A549 (cell line): Measurements from ENCODE around the gene FRMD1. TPM values are rescaled to one million over a fixed set of nuclear protein-coding genes. Genes with fewer than 3 reads are reported as not detected.

Source experiments
- ATAC-seq, 2 experiments: fragments of 200-7000 bp in 1 of 2; fragments of >200 bp in 1 of 2; cut with Nextera tagmentation in 1 of 2; cut with Tn5 transposase in 1 of 2; 3 replicates each; pipeline versions ENCODE4 v1.8.0 to v1.9.1; 2018 to 2020; ENCODE audit warnings: mild to moderate bottlenecking in 1 of 2, moderate library complexity in 1 of 2
- CTCF ChIA-PET: fragments of 300-600 bp; sonication (Branson Sonifier 250); formaldehyde crosslinking; extraction: SDS; loops from one replicate; lab custom pipeline; 2021; ENCODE audit warnings: antibody characterized with exemption, inconsistent platforms; lab: Yijun Ruan, JAX
- POLR2A ChIA-PET: fragments of 350-600 bp; formaldehyde crosslinking; extraction: SDS; loops from one replicate; lab custom pipeline; 2021; ENCODE audit warnings: antibody characterized with exemption, inconsistent platforms; lab: Yijun Ruan, JAX
- DNase-seq, 2 experiments: peaks; one replicate each; pipeline versions ENCODE4 v3.0.0 to v3.0.0-alpha.2; 2011 to 2016; ENCODE audit warnings: low read depth in 1 of 2, low spot score in 1 of 2
- FAIRE-seq: peaks from 2 replicates; lab custom pipeline; 2011; peaks lifted over from hg19 to GRCh38; lab: Jason Lieb, UNC
- H3K27ac ChIP-seq, 2 experiments: fragments of >200 bp; sonication (Bioruptor Twin); formaldehyde crosslinking; 3 replicates each; pipeline ENCODE4 v1.5.1; 2016 to 2017
- H3K4me1 ChIP-seq: fragments of >200 bp; sonication (Bioruptor Twin); formaldehyde crosslinking; 3 replicates; pipeline ENCODE4 v1.6.1; 2016
- H3K4me2 ChIP-seq: fragments of >200 bp; sonication (Bioruptor Twin); formaldehyde crosslinking; 3 replicates; pipeline ENCODE4 v1.6.1; 2016
- H3K4me3 ChIP-seq: fragments of >200 bp; sonication (Bioruptor Twin); formaldehyde crosslinking; 3 replicates; pipeline ENCODE4 v1.5.1; 2016
- H3K9me3 ChIP-seq: fragments of >200 bp; sonication (Bioruptor Twin); formaldehyde crosslinking; 3 replicates; pipeline ENCODE4 v1.6.1; 2016
- BCL3 ChIP-seq: fragments of >200 bp; sonication (Bioruptor Twin); formaldehyde crosslinking; IDR thresholded peaks from 3 replicates; pipeline ENCODE4 v1.6.1; 2016
- BHLHE40 ChIP-seq: IDR thresholded peaks from 2 replicates; pipeline ENCODE4 v1.6.1; 2012; ENCODE audit warnings: low read depth, low read length, inconsistent platforms
- CBX2 ChIP-seq: fragments of 200-600 bp; sonication (generic); IDR thresholded peaks from 2 replicates; pipeline ENCODE4 v1.6.1; 2016; ENCODE audit warnings: low read depth, mild to moderate bottlenecking, borderline replicate concordance
- CBX8 ChIP-seq: fragments of 200-600 bp; sonication (generic); IDR thresholded peaks from 2 replicates; pipeline ENCODE4 v1.6.1; 2016
- CTCF ChIP-seq: fragments of >200 bp; sonication (Bioruptor Twin); formaldehyde crosslinking; IDR thresholded peaks from 3 replicates; pipeline ENCODE4 v1.5.1; 2016
- HDAC2 ChIP-seq: fragments of 200-600 bp; sonication (generic); IDR thresholded peaks from 2 replicates; pipeline ENCODE4 v1.6.1; 2016
- HEYL ChIP-seq: fragments of 250-450 bp; sonication (Bioruptor Pico); IDR thresholded peaks from 2 replicates; pipeline ENCODE4 v1.8.0; 2021; ENCODE audit warnings: mild to moderate bottlenecking, moderate library complexity
- HOXA7 ChIP-seq: fragments of 250-450 bp; sonication (Bioruptor Pico); IDR thresholded peaks from 2 replicates; pipeline ENCODE4 v1.5.0; 2020; ENCODE audit warnings: mild to moderate bottlenecking, moderate library complexity
- MAZ ChIP-seq: fragments of 150-350 bp; IDR thresholded peaks from 2 replicates; pipeline ENCODE4 v1.6.1; 2014; ENCODE audit warnings: antibody characterized with exemption, low read depth, low read length, borderline replicate concordance
- NFE2L2 ChIP-seq: fragments of 150-350 bp; conservative IDR thresholded peaks from 2 replicates; pipeline ENCODE4 v1.6.1; 2014; ENCODE audit warnings: low read length
- NR3C1 ChIP-seq: fragments of >200 bp; sonication (Bioruptor Twin); formaldehyde crosslinking; IDR thresholded peaks from 3 replicates; pipeline ENCODE4 v1.6.1; 2017
- POLR2AphosphoS2 ChIP-seq: conservative IDR thresholded peaks from 2 replicates; pipeline ENCODE4 v1.6.1; 2012; ENCODE audit warnings: low read length, improper control_type of control experiment, inconsistent platforms
- RFX5 ChIP-seq: fragments of 450-650 bp; IDR thresholded peaks from 2 replicates; pipeline ENCODE4 v1.7.1; 2014; ENCODE audit warnings: antibody characterized with exemption, mild to moderate bottlenecking, moderate library complexity
- RNF2 ChIP-seq: fragments of 200-600 bp; sonication (generic); IDR thresholded peaks from 2 replicates; pipeline ENCODE4 v1.6.1; 2016; ENCODE audit warnings: low read depth, mild to moderate bottlenecking, antibody characterized with exemption, moderate library complexity, borderline replicate concordance
- ZNF302 ChIP-seq: fragments of 250-450 bp; sonication (Bioruptor Pico); IDR thresholded peaks from 2 replicates; pipeline ENCODE4 v1.9.0; 2021; ENCODE audit warnings: inconsistent platforms, mild to moderate bottlenecking, moderate library complexity
- WGBS: methylation state at CpG from one replicate; pipeline ENCODE4 v1.1.6; 2017; ENCODE audit errors: missing lambda C conversion rate; 5-methylcytosine and 5-hydroxymethylcytosine counted together
- polyA plus RNA-seq, 4 experiments: library from polyadenylated mRNA; depleted of rRNA in 3 of 4; stranded (reverse); fragments of >200 nt; fragmentation: RNase III in 1 of 4; extraction: RNeasy Plus Mini Kit Qiagen cat#74134 plus additional on column Dnase treatment in 1 of 4; gene quantifications; 2 replicates in 3 of 4; 3 replicates in 1 of 4; pipeline ENCODE4 v1.2.3, GENCODE V29; 2011 to 2017
- TF ChIP-seq, protein P1 (sequence below): fragments of 250-450 bp; sonication (Bioruptor Pico); IDR thresholded peaks from 2 replicates; pipeline ENCODE4 v1.5.0; 2021; ENCODE audit warnings: mild to moderate bottlenecking, moderate library complexity, borderline replicate concordance
- TF ChIP-seq, protein P2 (sequence below): fragments of 200-600 bp; sonication (generic); IDR thresholded peaks from 2 replicates; pipeline ENCODE4 v1.6.1; 2016; ENCODE audit warnings: antibody characterized with exemption, mild to moderate bottlenecking, moderate library complexity
- TF ChIP-seq, protein P3 (sequence below): IDR thresholded peaks from 2 replicates; pipeline ENCODE4 v1.6.1; 2012

Gene FRMD1
- polyA plus RNA-seq, 2 of the 4 experiments (the other 2 are of a cell fraction) = not detected

DNA sequence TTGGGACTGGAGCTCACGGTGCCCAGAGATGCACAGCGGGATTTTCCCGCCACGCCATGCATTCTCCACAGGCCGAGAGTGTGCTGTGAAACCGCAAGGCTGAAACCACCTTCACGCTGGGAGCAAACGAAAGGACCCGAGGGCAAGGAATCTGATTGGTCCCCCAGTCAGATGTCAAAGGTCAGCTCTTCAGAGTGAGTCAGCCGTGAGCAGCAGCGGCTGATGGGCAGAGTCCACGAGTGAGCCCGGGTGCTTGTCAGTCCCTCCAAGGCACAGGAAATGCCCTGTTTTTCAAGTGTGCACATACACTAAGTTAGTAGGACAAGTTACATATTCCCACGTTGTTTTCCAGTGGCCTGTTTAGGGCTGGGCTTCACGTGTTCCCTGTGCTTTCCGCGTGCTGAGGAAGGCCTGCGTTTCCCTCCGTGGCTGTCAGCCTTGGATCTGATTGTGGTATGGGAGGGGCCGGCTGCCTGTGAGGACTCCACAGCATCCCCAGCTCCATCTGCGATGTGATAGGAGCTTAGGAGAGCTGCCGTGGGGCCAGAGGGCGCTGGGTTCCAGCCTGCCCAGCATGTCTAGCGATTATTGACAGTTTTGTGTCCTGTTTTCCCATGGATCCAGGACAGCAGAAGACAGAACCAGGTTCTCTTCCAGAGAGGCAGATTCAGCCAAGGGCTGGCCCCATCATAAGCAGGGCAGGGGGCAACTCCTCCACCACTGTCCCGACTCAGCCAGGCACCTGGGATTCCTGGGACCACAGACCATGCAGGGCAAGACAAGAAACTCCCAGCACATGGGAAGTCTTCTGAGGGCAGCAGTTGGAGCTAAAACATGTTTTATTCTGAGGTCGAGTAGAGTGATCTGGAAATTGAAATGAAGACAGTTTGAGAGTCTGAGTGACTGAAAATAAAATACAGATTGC is 38.2 kb upstream of the FRMD1 start (continued):
- TF ChIP-seq, protein P1, sequence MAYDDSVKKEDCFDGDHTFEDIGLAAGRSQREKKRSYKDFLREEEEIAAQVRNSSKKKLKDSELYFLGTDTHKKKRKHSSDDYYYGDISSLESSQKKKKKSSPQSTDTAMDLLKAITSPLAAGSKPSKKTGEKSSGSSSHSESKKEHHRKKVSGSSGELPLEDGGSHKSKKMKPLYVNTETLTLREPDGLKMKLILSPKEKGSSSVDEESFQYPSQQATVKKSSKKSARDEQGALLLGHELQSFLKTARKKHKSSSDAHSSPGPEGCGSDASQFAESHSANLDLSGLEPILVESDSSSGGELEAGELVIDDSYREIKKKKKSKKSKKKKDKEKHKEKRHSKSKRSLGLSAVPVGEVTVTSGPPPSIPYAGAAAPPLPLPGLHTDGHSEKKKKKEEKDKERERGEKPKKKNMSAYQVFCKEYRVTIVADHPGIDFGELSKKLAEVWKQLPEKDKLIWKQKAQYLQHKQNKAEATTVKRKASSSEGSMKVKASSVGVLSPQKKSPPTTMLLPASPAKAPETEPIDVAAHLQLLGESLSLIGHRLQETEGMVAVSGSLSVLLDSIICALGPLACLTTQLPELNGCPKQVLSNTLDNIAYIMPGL (CRISPR knock-in tag) = no peak
- TF ChIP-seq ZNF302 (CRISPR knock-in tag) = no peak
- no peak for TF ChIP-seq HEYL (CRISPR knock-in tag)
- no peak for TF ChIP-seq NFE2L2

DNA sequence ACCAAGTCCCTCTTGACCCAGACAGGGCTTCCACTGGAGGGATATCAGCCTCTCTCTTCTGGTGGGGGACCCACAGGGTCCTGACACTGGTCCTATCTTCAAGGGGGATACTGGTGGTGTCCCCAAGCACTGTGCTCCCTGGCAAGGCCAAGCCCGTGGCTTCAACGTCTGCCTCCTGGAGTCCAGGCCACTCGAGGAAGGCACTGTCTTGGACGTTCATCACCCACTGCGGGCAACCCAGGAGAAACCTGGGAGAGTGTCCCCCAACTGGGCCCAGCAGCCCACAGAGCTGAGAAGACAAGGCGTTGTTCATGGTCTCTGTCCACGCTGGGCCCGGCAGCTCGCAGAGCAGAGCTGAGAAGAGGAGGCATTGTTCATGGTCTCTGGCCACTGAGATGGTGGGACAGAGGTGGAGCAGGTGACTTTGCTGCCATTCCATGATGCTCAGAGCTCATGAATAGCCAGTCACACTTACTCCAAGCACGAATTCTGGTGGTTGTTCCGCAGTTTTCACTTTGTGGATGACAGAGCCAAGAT is 37.5 kb upstream of the FRMD1 start:
- no peak overlapping the region for H3K27ac ChIP-seq
- WGBS = 67% methylated on average over 6 of the region's 11 CpGs
- ATAC-seq (no peak), DNase-seq (no peak), FAIRE-seq (no peak)
- H3K4me3 ChIP-seq = no peak overlapping the region
- POLR2A ChIA-PET = no interaction called here
- TF ChIP-seq HDAC2 (no peak), POLR2AphosphoS2 (no peak), CBX8 (no peak), CTCF (no peak), NR3C1 (no peak)
- H3K9me3 ChIP-seq = no peaks in the 10 kb centered on the region
- CTCF ChIA-PET = interaction anchor here (1.1 kb wide), 1 partner anchor 17 kb away, joined by 3 read pairs; no protein-coding TSS in a partner anchor
- no peaks in the 10 kb centered on the region for H3K4me1 ChIP-seq
- H3K4me2 ChIP-seq = no peak overlapping the region

- ChIA-PET CTCF (no interaction called here), POLR2A (no interaction called here)
- no peak for DNase-seq
- TF ChIP-seq HOXA7 (CRISPR knock-in tag) = no peak
- no peak for TF ChIP-seq POLR2AphosphoS2
- TF ChIP-seq BHLHE40 = no peak
- TF ChIP-seq CBX2 = no peak
- TF ChIP-seq, protein P2, sequence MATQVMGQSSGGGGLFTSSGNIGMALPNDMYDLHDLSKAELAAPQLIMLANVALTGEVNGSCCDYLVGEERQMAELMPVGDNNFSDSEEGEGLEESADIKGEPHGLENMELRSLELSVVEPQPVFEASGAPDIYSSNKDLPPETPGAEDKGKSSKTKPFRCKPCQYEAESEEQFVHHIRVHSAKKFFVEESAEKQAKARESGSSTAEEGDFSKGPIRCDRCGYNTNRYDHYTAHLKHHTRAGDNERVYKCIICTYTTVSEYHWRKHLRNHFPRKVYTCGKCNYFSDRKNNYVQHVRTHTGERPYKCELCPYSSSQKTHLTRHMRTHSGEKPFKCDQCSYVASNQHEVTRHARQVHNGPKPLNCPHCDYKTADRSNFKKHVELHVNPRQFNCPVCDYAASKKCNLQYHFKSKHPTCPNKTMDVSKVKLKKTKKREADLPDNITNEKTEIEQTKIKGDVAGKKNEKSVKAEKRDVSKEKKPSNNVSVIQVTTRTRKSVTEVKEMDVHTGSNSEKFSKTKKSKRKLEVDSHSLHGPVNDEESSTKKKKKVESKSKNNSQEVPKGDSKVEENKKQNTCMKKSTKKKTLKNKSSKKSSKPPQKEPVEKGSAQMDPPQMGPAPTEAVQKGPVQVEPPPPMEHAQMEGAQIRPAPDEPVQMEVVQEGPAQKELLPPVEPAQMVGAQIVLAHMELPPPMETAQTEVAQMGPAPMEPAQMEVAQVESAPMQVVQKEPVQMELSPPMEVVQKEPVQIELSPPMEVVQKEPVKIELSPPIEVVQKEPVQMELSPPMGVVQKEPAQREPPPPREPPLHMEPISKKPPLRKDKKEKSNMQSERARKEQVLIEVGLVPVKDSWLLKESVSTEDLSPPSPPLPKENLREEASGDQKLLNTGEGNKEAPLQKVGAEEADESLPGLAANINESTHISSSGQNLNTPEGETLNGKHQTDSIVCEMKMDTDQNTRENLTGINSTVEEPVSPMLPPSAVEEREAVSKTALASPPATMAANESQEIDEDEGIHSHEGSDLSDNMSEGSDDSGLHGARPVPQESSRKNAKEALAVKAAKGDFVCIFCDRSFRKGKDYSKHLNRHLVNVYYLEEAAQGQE = no peak
- TF ChIP-seq BCL3 = no peak
- TF ChIP-seq MAZ = no peak
- TF ChIP-seq, protein P1 (CRISPR knock-in tag) = no peak
- TF ChIP-seq CBX8 = no peak
- TF ChIP-seq, protein P3, sequence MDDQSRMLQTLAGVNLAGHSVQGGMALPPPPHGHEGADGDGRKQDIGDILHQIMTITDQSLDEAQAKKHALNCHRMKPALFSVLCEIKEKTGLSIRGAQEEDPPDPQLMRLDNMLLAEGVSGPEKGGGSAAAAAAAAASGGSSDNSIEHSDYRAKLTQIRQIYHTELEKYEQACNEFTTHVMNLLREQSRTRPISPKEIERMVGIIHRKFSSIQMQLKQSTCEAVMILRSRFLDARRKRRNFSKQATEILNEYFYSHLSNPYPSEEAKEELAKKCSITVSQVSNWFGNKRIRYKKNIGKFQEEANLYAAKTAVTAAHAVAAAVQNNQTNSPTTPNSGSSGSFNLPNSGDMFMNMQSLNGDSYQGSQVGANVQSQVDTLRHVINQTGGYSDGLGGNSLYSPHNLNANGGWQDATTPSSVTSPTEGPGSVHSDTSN = no peak
- no peak for TF ChIP-seq RNF2
- TF ChIP-seq RFX5 = no peak
- no peak overlapping the region for H3K4me2 ChIP-seq
- ATAC-seq = no peak
- no peaks in the 10 kb centered on the region for H3K4me1 ChIP-seq
- 43% methylated on average over 4 of the region's 5 CpGs for WGBS
- FAIRE-seq = no peak
- H3K4me3 ChIP-seq = no peak overlapping the region
- no peak overlapping the region for H3K27ac ChIP-seq
- H3K9me3 ChIP-seq = no peaks in the 10 kb centered on the region
These were observed 36.9 kb upstream of the FRMD1 start for GRCh38 chr6:168115748-168116437.
